ENCODE results near the gene LRRFIP1. TPM values are rescaled to one million over a fixed set of nuclear protein-coding genes. Genes with fewer than 3 reads are reported as not detected.
A peak's percentile ranks its signal among the peaks of the same experiment; 100 is the strongest.

Gene LRRFIP1
- total RNA-seq, 6 experiments from 2014 or later: 90.6 to 107 (median 102) TPM

- Mint-ChIP-seq H3K36me3 (ENCODE audit: low read depth) (peaks cover 30% of the 10 kb centered on the region), H3K4me1 (ENCODE audit: low read depth) (peaks cover 50% of the 10 kb centered on the region), H3K9me3 (no peaks in the 10 kb centered on the region), H3K27me3 (ENCODE audit: insufficient read depth) (peaks cover 5% of the 10 kb centered on the region), H3K27ac (no peak overlapping the region), H3K4me3 (no peak overlapping the region)
- TF ChIP-seq, protein P1, sequence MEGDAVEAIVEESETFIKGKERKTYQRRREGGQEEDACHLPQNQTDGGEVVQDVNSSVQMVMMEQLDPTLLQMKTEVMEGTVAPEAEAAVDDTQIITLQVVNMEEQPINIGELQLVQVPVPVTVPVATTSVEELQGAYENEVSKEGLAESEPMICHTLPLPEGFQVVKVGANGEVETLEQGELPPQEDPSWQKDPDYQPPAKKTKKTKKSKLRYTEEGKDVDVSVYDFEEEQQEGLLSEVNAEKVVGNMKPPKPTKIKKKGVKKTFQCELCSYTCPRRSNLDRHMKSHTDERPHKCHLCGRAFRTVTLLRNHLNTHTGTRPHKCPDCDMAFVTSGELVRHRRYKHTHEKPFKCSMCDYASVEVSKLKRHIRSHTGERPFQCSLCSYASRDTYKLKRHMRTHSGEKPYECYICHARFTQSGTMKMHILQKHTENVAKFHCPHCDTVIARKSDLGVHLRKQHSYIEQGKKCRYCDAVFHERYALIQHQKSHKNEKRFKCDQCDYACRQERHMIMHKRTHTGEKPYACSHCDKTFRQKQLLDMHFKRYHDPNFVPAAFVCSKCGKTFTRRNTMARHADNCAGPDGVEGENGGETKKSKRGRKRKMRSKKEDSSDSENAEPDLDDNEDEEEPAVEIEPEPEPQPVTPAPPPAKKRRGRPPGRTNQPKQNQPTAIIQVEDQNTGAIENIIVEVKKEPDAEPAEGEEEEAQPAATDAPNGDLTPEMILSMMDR (IDR thresholded peaks at IDR 0.05): no peak
- DNase-seq: no peak
Measured at GRCh38 chr2:237735798-237736197, 108.4 kb downstream of the LRRFIP1 start.

DNA sequence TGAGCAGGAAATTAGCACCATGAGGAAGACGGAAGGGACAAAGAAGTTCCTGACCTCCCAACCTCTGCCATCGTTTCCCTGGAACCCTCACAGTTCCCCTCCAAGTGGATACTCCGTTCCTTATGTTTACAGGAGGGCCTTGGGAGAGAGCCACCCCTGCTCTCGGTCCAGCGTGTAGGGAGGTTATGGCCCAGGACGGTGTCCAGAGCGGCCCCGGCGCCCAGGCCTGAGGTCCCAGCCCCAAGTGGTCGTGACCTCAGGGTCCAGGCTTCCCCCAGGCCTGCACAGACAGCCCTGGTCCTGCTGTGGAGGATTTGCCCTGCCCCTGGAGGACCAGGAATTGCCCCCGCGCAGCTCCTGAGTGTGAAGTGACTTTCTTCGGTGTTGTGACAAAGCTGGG, 109.4 kb downstream of the LRRFIP1 start:
- H3K4me1 Mint-ChIP-seq (ENCODE audit: low read depth): peaks cover 40% of the 10 kb centered on the region
- H3K27ac Mint-ChIP-seq: peak overlapping the region; percentile 64; the same call in 1 of the 2 replicates
- DNase-seq: no peak

GRCh38 chr2:237737196-237737865, 109.9 kb downstream of the LRRFIP1 start:
- H3K4me3 Mint-ChIP-seq: no peak overlapping the region
- DNase-seq: no peak
- H3K4me1 Mint-ChIP-seq (ENCODE audit: low read depth): peaks cover 35% of the 10 kb centered on the region
- peak overlapping the region; percentile 60 for H3K27ac Mint-ChIP-seq
- H3K27me3 Mint-ChIP-seq (ENCODE audit: insufficient read depth): peaks cover 5% of the 10 kb centered on the region
- no peaks in the 10 kb centered on the region for H3K9me3 Mint-ChIP-seq
- H3K36me3 Mint-ChIP-seq (ENCODE audit: low read depth): peaks cover 27% of the 10 kb centered on the region
- TF ChIP-seq, protein P1 (IDR thresholded peaks at IDR 0.05): no peak

More for the DNA sequence above, 109.4 kb downstream of the LRRFIP1 start:
- H3K36me3 Mint-ChIP-seq (ENCODE audit: low read depth): peaks cover 30% of the 10 kb centered on the region
- peaks cover 6% of the 10 kb centered on the region for H3K27me3 Mint-ChIP-seq (ENCODE audit: insufficient read depth)
- TF ChIP-seq, protein P1 (IDR thresholded peaks at IDR 0.05): no peak
- H3K9me3 Mint-ChIP-seq: no peaks in the 10 kb centered on the region
- H3K4me3 Mint-ChIP-seq: no peak overlapping the region

GRCh38 chr2:237738255-237738654, 110.9 kb downstream of the LRRFIP1 start:
- TF ChIP-seq, protein P1 (IDR thresholded peaks at IDR 0.05): no peak
- peak overlapping the region; percentile 60 for H3K27ac Mint-ChIP-seq
- no peaks in the 10 kb centered on the region for H3K9me3 Mint-ChIP-seq
- H3K4me1 Mint-ChIP-seq (ENCODE audit: low read depth): peaks cover 35% of the 10 kb centered on the region
- peaks cover 7% of the 10 kb centered on the region for H3K27me3 Mint-ChIP-seq (ENCODE audit: insufficient read depth)
- no peak overlapping the region for H3K4me3 Mint-ChIP-seq
- no peak for DNase-seq
- H3K36me3 Mint-ChIP-seq (ENCODE audit: low read depth): peaks cover 22% of the 10 kb centered on the region

DNA sequence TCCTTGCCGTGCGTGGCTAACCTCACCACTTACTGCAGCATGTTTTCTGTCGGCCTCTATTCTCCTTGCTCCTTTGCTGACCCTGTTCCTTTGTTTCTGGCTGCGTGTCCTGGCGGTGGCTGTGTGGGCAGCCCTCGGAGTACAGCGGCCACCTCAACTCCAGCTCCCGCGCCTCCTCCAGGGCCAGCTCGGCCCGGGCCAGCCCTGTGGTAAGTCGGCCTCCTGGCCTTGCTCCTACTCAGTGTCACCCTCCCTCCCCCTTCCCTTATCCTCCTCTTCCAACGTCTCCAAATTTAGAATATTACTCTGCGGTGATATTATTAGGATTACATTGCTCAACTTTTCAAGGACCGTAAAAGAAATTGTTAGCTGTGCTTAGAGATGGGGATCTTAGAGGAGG, 111.7 kb downstream of the LRRFIP1 start:
- H3K36me3 Mint-ChIP-seq (ENCODE audit: low read depth): peaks cover 20% of the 10 kb centered on the region
- H3K4me3 Mint-ChIP-seq: no peak overlapping the region
- TF ChIP-seq, protein P1 (IDR thresholded peaks at IDR 0.05): no peak
- peaks cover 36% of the 10 kb centered on the region for H3K4me1 Mint-ChIP-seq (ENCODE audit: low read depth)
- H3K27ac Mint-ChIP-seq: no peak overlapping the region
- H3K27me3 Mint-ChIP-seq (ENCODE audit: insufficient read depth): peaks cover 7% of the 10 kb centered on the region
- no peak for DNase-seq
- H3K9me3 Mint-ChIP-seq: no peaks in the 10 kb centered on the region

All from HFFc6 (cell line).